Cardiac fibroblast (primary cell): Measurements from ENCODE around the gene ONECUT3.
"Not testable (repeated sequence)": the region's sequence is repeated elsewhere in the genome, so short reads cannot be mapped to it uniquely, and the experiment has no call there.

Experiments used
- DNase-seq, 2 donors: peaks; one replicate each; pipeline versions ENCODE4 v3.0.0 to v3.0.0-alpha.2; 2010; ENCODE audit warnings: low read depth in 2 of 2
- H3K4me3 ChIP-seq, 2 donors: replicated peaks in 1 of 2; 1 replicate in 1 of 2; 2 replicates in 1 of 2; pipeline ENCODE4 v1.5.1; 2011; ENCODE audit warnings: low read depth in 2 of 2, low read length in 2 of 2, mild to moderate bottlenecking in 2 of 2, moderate library complexity in 1 of 2
- TF ChIP-seq, protein P1 (sequence below): IDR thresholded peaks from one replicate; pipeline ENCODE4 v1.5.1; 2011; ENCODE audit warnings: low read depth, mild to moderate bottlenecking, low read length, inconsistent platforms

The ONECUT3 gene

GRCh38 chr19:1787116-1787515 lies 33.8 kb downstream of the ONECUT3 start:
- no peak for DNase-seq
- no peak overlapping the region for H3K4me3 ChIP-seq
- TF ChIP-seq, protein P1, sequence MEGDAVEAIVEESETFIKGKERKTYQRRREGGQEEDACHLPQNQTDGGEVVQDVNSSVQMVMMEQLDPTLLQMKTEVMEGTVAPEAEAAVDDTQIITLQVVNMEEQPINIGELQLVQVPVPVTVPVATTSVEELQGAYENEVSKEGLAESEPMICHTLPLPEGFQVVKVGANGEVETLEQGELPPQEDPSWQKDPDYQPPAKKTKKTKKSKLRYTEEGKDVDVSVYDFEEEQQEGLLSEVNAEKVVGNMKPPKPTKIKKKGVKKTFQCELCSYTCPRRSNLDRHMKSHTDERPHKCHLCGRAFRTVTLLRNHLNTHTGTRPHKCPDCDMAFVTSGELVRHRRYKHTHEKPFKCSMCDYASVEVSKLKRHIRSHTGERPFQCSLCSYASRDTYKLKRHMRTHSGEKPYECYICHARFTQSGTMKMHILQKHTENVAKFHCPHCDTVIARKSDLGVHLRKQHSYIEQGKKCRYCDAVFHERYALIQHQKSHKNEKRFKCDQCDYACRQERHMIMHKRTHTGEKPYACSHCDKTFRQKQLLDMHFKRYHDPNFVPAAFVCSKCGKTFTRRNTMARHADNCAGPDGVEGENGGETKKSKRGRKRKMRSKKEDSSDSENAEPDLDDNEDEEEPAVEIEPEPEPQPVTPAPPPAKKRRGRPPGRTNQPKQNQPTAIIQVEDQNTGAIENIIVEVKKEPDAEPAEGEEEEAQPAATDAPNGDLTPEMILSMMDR = no peak

- no peak for DNase-seq
- TF ChIP-seq, protein P1 = no peak
- no peak overlapping the region for H3K4me3 ChIP-seq
Measured at GRCh38 chr19:1789261-1790041, 36.1 kb downstream of the ONECUT3 start.

DNA sequence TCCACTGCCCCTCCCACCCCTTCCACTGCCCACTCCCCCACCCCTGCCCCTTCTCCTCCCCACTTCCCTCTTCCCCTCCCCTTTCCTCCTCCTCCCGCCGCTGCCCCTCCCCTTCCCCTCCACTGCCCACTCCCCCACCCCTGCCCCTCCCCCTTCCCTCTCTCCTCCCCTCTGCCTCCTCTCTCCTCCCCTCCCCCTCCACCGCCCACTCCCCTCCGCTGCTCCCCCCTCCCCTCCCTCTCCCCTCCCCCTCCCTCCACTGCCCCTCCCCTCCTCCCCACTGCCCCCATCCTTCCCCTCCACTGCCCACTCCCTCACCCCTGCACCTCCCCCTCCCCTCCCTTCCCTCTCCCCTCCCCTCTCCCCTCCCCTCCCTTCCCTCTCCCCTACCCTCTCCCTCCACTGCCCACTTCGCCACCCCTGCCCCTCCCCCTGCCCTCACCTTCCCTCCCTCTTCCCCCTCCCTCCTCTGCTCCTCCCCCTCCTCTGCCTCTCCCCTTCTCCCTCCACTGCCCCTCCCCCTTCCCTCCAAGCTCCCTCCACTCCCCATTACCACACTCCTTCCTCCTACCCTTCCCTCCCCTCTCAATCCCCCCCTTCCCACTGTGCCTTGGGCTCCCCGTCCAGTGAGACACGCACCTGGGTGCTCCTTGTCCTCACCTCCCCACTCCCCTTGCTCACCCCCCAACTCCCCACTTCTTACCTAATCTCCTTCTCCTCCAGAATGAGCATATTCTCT lies 36.9 kb downstream of the ONECUT3 start:
- DNase-seq = no peak
- H3K4me3 ChIP-seq = no peak overlapping the region
- TF ChIP-seq, protein P1 = no peak

DNA sequence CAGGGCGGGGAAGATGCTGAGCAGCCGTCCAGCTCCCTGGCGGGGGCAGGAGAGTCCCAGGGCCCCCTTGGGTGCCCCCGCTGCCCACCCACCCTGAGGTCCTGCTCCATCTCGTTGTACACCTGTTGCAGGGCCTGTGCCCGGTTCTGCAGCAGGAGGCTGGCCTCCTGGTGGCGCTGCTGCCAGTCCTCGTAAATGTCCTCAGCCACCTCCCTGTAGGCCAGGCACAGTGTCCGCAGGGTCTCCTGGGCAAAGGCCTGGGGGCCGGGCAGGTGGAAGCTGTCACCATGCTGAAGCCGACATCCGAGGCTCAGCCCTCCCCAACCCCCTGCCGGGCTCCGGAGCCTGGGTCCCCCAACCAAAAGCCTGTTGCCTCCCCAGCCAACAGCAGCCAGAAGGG lies 38.6 kb downstream of the ONECUT3 start:
- TF ChIP-seq, protein P1 = no peak
- H3K4me3 ChIP-seq = no peak overlapping the region
- no peak for DNase-seq

DNA sequence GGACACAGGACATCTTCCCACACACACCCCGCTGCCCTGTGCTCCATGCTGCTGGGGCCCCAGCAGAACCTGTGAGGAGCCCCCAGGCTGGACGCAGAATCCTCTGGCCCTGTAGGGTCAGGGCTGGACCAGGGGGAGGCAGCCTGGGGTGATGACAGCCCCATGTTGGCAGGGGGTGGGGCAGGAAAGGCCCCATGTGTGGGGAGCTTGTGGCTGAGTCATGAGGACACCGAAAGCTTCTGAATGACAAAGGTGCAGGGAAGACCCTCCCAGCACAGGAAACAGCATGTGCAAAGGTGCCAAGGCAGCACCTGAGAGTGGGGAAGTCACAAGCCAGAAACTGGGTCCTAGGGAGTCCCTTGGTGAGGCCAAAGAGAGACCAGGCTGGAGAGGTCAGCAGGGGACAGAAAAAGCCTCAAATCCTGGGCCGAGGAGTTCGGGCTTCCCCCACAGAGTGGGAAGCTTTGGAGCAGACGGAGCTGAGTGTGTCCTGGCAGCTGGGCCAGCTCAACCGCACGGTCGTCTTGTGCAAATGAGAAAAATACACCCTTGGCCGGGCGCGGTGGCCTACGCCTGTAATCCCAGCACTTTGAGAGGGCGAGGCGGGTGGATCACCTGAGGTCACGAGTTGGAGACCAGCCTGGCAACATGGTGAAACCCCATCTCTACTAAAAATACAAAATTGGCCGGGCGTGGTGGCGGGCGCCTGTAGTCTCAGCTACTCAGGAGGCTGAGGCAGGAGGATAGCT lies 41.3 kb downstream of the ONECUT3 start:
- TF ChIP-seq, protein P1 = no peak
- DNase-seq = no peak
- H3K4me3 ChIP-seq = no peak overlapping the region

- DNase-seq = no peak
- TF ChIP-seq, protein P1 = no peak
- H3K4me3 ChIP-seq = no peak overlapping the region
Measured at GRCh38 chr19:1796395-1797142, 43.3 kb downstream of the ONECUT3 start.

- not testable (repeated sequence) for H3K4me3 ChIP-seq, DNase-seq
Measured at GRCh38 chr19:1797313-1797712, 44.0 kb downstream of the ONECUT3 start.
